Measurements from ENCODE around the gene TDRD6. TPM values are rescaled to one million over a fixed set of nuclear protein-coding genes. Genes with fewer than 3 reads are reported as not detected.

TDRD6 gene
- total RNA-seq, 2 donors from 2014 or later = 0.09 to 0.20 TPM

DNA sequence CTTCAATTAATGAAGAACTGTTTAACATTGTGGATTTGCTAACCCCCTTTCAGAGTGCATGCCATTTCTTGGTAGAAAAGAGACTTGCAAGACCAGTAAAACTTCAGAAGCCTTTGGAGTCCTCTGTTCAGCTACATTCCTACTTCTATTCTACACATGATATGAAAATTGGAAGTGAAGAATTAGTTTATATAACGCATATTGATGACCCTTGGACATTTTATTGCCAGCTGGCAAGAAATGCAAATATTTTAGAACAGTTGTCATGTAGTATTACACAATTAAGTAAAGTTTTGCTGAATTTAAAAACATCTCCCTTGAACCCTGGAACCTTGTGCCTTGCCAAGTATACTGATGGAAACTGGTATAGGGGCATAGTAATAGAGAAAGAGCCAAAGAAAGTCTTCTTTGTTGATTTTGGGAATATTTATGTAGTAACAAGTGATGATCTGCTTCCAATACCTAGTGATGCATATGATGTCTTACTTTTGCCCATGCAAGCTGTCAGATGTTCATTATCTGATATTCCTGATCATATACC lies 3.3 kb downstream of the TDRD6 start:
- Histone ChIP-seq H3K36me3 (ENCODE audit: control insufficient read depth, insufficient read depth, low read length) (no peaks in the 10 kb centered on the region), H3K4me3 (ENCODE audit: low read length) (no peak overlapping the region), H3K27me3 (ENCODE audit: control insufficient read depth, insufficient read depth, low read length, poor library complexity, severe bottlenecking) (no peaks in the 10 kb centered on the region), H3K9ac (ENCODE audit: extremely low read depth, low read length, poor library complexity, severe bottlenecking) (no peak overlapping the region), H3K9me3 (ENCODE audit: control insufficient read depth, low read length) (no peaks in the 10 kb centered on the region), H3K27ac (ENCODE audit: low read depth, low read length) (no peak overlapping the region), H3K4me1 (ENCODE audit: control insufficient read depth, insufficient read depth, low read length) (no peaks in the 10 kb centered on the region)
- no peaks in the 10 kb centered on the region for H3K9me3 Mint-ChIP-seq
- H3K27me3 Mint-ChIP-seq (ENCODE audit: insufficient read depth) = no peaks in the 10 kb centered on the region
- no peak overlapping the region for H3K27ac Mint-ChIP-seq
- TF ChIP-seq, protein P1, sequence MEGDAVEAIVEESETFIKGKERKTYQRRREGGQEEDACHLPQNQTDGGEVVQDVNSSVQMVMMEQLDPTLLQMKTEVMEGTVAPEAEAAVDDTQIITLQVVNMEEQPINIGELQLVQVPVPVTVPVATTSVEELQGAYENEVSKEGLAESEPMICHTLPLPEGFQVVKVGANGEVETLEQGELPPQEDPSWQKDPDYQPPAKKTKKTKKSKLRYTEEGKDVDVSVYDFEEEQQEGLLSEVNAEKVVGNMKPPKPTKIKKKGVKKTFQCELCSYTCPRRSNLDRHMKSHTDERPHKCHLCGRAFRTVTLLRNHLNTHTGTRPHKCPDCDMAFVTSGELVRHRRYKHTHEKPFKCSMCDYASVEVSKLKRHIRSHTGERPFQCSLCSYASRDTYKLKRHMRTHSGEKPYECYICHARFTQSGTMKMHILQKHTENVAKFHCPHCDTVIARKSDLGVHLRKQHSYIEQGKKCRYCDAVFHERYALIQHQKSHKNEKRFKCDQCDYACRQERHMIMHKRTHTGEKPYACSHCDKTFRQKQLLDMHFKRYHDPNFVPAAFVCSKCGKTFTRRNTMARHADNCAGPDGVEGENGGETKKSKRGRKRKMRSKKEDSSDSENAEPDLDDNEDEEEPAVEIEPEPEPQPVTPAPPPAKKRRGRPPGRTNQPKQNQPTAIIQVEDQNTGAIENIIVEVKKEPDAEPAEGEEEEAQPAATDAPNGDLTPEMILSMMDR (conservative IDR thresholded peaks at IDR 0.05) = no peak
- no peak for DNase-seq
- H3K4me3 Mint-ChIP-seq = no peak overlapping the region
- peaks cover 3% of the 10 kb centered on the region for H3K4me1 Mint-ChIP-seq
- H3K36me3 Mint-ChIP-seq (ENCODE audit: low read depth) = no peaks in the 10 kb centered on the region
- WGBS, 2 experiments (ENCODE audit: insufficient coverage in 1 of 2, insufficient read length in 1 of 2) = 81% methylated on average over 1 of the region's 1 CpG; no CpG with 5 or more reads in 1 of the 2 experiments

DNA sequence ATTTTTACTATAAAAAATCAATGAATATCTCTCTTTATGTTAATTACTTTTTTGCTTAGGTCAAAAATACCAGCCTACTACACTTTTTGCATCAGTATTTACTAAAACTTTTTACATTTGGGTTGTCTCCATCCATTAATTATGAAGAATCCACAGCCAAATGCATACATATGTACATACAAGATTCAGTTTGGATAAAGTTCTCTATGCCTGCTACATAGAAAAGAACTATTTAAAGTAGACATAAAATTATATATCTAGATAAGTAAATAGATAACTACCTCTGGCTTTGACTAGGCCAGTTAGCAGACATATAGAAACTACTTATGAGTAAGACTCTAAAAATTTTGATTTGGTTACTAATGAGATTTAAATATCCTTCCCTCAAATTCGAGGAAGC lies 12.3 kb downstream of the TDRD6 start:
- no peaks in the 10 kb centered on the region for H3K9me3 Mint-ChIP-seq
- 88% methylated on average over 1 of the region's 1 CpG; no CpG with 5 or more reads in 1 of the 2 experiments for WGBS, 2 experiments (ENCODE audit: insufficient coverage in 1 of 2, insufficient read length in 1 of 2)

DNA sequence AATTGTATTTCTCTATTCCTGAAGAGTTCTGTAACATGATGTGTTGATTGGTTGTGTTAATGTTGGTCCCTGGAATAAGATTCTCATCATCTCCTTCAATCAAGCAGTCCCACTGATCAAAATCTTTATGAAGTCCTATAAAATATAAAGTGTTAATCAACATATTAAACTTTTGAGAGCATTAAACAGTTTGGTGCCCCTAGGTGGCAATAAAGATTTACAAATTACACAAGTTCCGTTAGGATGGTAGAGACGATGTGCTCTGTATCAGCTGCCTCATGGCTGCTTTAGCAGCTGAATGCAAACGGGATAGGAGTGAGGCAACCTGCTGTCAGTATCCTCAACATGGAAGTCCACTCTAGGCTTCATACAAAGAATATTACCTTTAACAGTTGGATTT lies 16.9 kb downstream of the TDRD6 start:
- Mint-ChIP-seq H3K36me3 (ENCODE audit: low read depth) (no peaks in the 10 kb centered on the region), H3K4me1 (no peaks in the 10 kb centered on the region), H3K27me3 (ENCODE audit: insufficient read depth) (peaks cover 6% of the 10 kb centered on the region), H3K4me3 (no peak overlapping the region), H3K9me3 (no peaks in the 10 kb centered on the region), H3K27ac (no peak overlapping the region)
- no peak overlapping the region for H3K4me3 ChIP-seq (ENCODE audit: low read length)
- no peaks in the 10 kb centered on the region for H3K9me3 ChIP-seq (ENCODE audit: control insufficient read depth, low read length)
- DNase-seq = no peak
- no peak overlapping the region for H3K27ac ChIP-seq (ENCODE audit: low read depth, low read length)
- TF ChIP-seq, protein P1 (conservative IDR thresholded peaks at IDR 0.05) = peak; percentile 26
- H3K27me3 ChIP-seq (ENCODE audit: control insufficient read depth, insufficient read depth, low read length, poor library complexity, severe bottlenecking) = no peaks in the 10 kb centered on the region
- no peak overlapping the region for H3K9ac ChIP-seq (ENCODE audit: extremely low read depth, low read length, poor library complexity, severe bottlenecking)
- H3K36me3 ChIP-seq (ENCODE audit: control insufficient read depth, insufficient read depth, low read length) = no peaks in the 10 kb centered on the region
- no peaks in the 10 kb centered on the region for H3K4me1 ChIP-seq (ENCODE audit: control insufficient read depth, insufficient read depth, low read length)
- WGBS, 2 experiments (ENCODE audit: insufficient coverage in 1 of 2, insufficient read length in 1 of 2) = 53 to 64% methylated on average over 2 to 3 of the region's 3 CpGs

More for the DNA sequence above, 12.3 kb downstream of the TDRD6 start:
- Histone ChIP-seq H3K27me3 (ENCODE audit: control insufficient read depth, insufficient read depth, low read length, poor library complexity, severe bottlenecking) (no peaks in the 10 kb centered on the region), H3K4me1 (ENCODE audit: control insufficient read depth, insufficient read depth, low read length) (no peaks in the 10 kb centered on the region), H3K27ac (ENCODE audit: low read depth, low read length) (no peak overlapping the region), H3K9ac (ENCODE audit: extremely low read depth, low read length, poor library complexity, severe bottlenecking) (no peak overlapping the region), H3K36me3 (ENCODE audit: control insufficient read depth, insufficient read depth, low read length) (no peaks in the 10 kb centered on the region), H3K4me3 (ENCODE audit: low read length) (no peak overlapping the region), H3K9me3 (ENCODE audit: control insufficient read depth, low read length) (no peaks in the 10 kb centered on the region)
- TF ChIP-seq, protein P1 (conservative IDR thresholded peaks at IDR 0.05) = no peak
- Mint-ChIP-seq H3K4me1 (no peaks in the 10 kb centered on the region), H3K4me3 (no peak overlapping the region), H3K36me3 (ENCODE audit: low read depth) (no peaks in the 10 kb centered on the region), H3K27me3 (ENCODE audit: insufficient read depth) (peaks cover 9% of the 10 kb centered on the region), H3K27ac (no peak overlapping the region)
- DNase-seq = no peak
